B cell (primary cell): ENCODE data around the gene LIME1. TPM values are rescaled to one million over a fixed set of nuclear protein-coding genes. Genes with fewer than 3 reads are reported as not detected.

Source experiments
- ATAC-seq: fragments of 200-7000 bp; cut with Tn5 transposase; one replicate; pipeline ENCODE4 v1.10.0; 2021; ENCODE audit warnings: low read depth, mild to moderate bottlenecking, moderate number of reproducible peaks, moderate library complexity
- CTCF ChIA-PET: fragments of 350-600 bp; sonication (Branson Sonifier 250); formaldehyde crosslinking; loops from one replicate; lab custom pipeline; 2021; ENCODE audit warnings: antibody characterized with exemption, inconsistent platforms; lab: Charles Lee
- POLR2A ChIA-PET: fragments of 350-600 bp; sonication (Branson Sonifier 250); formaldehyde crosslinking; loops from one replicate; lab custom pipeline; 2021; ENCODE audit warnings: antibody characterized with exemption; lab: Charles Lee
- DNase-seq: peaks from one replicate; pipeline ENCODE4 v3.0.0; 2013
- H2AFZ ChIP-seq: 2 replicates; pipeline ENCODE4 v1.6.1; 2012; ENCODE audit warnings: mild to moderate bottlenecking, low read depth, low read length; ENCODE audit not compliant: insufficient read depth, poor library complexity, severe bottlenecking
- H3K27ac ChIP-seq, 2 donors: 1 replicate in 1 of 2; 2 replicates in 1 of 2; pipeline ENCODE4 v1.5.1; 2012 to 2013; ENCODE audit warnings: low read length in 2 of 2, mild to moderate bottlenecking in 2 of 2, moderate library complexity in 1 of 2
- H3K27me3 ChIP-seq, 4 experiments: fragments of 200-600 bp in 1 of 4; sonication (generic) in 1 of 4; replicated peaks in 1 of 4; 1 replicate in 2 of 4; 2 replicates in 2 of 4; pipeline versions ENCODE4 v1.6.1 to v1.7.0; 2013 to 2016; ENCODE audit warnings: low read length in 3 of 4, mild to moderate bottlenecking in 2 of 4, mixed read lengths in 1 of 4, moderate library complexity in 1 of 4; ENCODE audit not compliant: insufficient read depth in 4 of 4, control insufficient read depth in 3 of 4; ENCODE audit errors: control extremely low read depth in 1 of 4
- H3K36me3 ChIP-seq, 2 experiments: replicated peaks in 1 of 2; 1 replicate in 1 of 2; 2 replicates in 1 of 2; pipeline versions ENCODE4 v1.6.1 to v1.7.1; 2013; ENCODE audit warnings: low read length in 1 of 2; ENCODE audit not compliant: insufficient read depth in 2 of 2, control insufficient read depth in 1 of 2; ENCODE audit errors: control extremely low read depth in 1 of 2, extremely low read depth in 1 of 2
- H3K4me1 ChIP-seq, 2 donors: fragments of 200-600 bp in 1 of 2; sonication (generic) in 1 of 2; 1 replicate in 1 of 2; 2 replicates in 1 of 2; pipeline versions ENCODE4 v1.5.1 to v1.6.1; 2013 to 2017; ENCODE audit warnings: low read length in 2 of 2; ENCODE audit not compliant: control insufficient read depth in 2 of 2, insufficient read depth in 2 of 2
- H3K4me2 ChIP-seq: replicated peaks from 2 replicates; pipeline ENCODE3; 2012; ENCODE audit warnings: mild to moderate bottlenecking, low read depth, low read length; ENCODE audit not compliant: poor library complexity, severe bottlenecking
- H3K4me3 ChIP-seq, 5 experiments: fragments of 200-600 bp in 1 of 5; sonication (generic) in 1 of 5; 1 replicate in 3 of 5; 2 replicates in 2 of 5; pipeline versions ENCODE4 v1.5.1 to v1.7.0; 2011 to 2016; ENCODE audit warnings: low read length in 4 of 5, mild to moderate bottlenecking in 4 of 5, low read depth in 2 of 5, control low read depth in 1 of 5, moderate library complexity in 1 of 5; ENCODE audit not compliant: insufficient read depth in 1 of 5; ENCODE audit errors: control extremely low read depth in 1 of 5, extremely low read depth in 1 of 5
- H3K79me2 ChIP-seq: fragments of 200-600 bp; sonication (generic); one replicate; pipeline ENCODE4 v1.6.0; 2016; ENCODE audit warnings: low read length; ENCODE audit not compliant: control insufficient read depth, insufficient read depth
- H3K9ac ChIP-seq: fragments of 200-600 bp; sonication (generic); 2 replicates; pipeline ENCODE4 v1.6.1; 2017; ENCODE audit warnings: mild to moderate bottlenecking, low read length, moderate library complexity
- H3K9me3 ChIP-seq, 3 donors: one replicate each; pipeline versions ENCODE4 v1.6.1 to v1.7.1; 2013; ENCODE audit warnings: low read length in 2 of 3; ENCODE audit not compliant: control insufficient read depth in 2 of 3, insufficient read depth in 1 of 3; ENCODE audit errors: control extremely low read depth in 1 of 3
- H4K20me1 ChIP-seq: 2 replicates; pipeline ENCODE4 v1.6.0; 2012; ENCODE audit warnings: mild to moderate bottlenecking, low read length; ENCODE audit not compliant: insufficient read depth, control insufficient read depth, poor library complexity, severe bottlenecking
- H3K27ac Mint-ChIP-seq: one replicate; pipeline ENCODE4 v1.8.0; 2021; ENCODE audit warnings: mixed read lengths
- H3K27me3 Mint-ChIP-seq: one replicate; pipeline ENCODE4 v1.8.0; 2021; ENCODE audit warnings: mixed read lengths
- H3K4me1 Mint-ChIP-seq: one replicate; pipeline ENCODE4 v1.8.0; 2021; ENCODE audit warnings: mixed read lengths
- H3K4me3 Mint-ChIP-seq: one replicate; pipeline ENCODE4 v1.8.0; 2021; ENCODE audit warnings: mixed read lengths
- H3K9me3 Mint-ChIP-seq: one replicate; pipeline ENCODE4 v1.8.0; 2022; ENCODE audit warnings: mixed read lengths; ENCODE audit not compliant: insufficient read depth
- CTCF ChIP-seq: fragments of 200-600 bp; IDR thresholded peaks from one replicate; pipeline ENCODE4 v1.8.0; 2022; ENCODE audit warnings: antibody characterized with exemption, mild to moderate bottlenecking
- EZH2 ChIP-seq: IDR thresholded peaks from 2 replicates; pipeline ENCODE4 v1.6.1; 2012; ENCODE audit warnings: borderline replicate concordance, low read depth, mild to moderate bottlenecking, moderate library complexity, low read length; ENCODE audit not compliant: insufficient read depth, poor library complexity, severe bottlenecking
- WGBS: methylation state at CpG from one replicate; pipeline ENCODE4 v1.1.5; 2013; ENCODE audit warnings: missing lambda C conversion rate; ENCODE audit not compliant: insufficient coverage; 5-methylcytosine and 5-hydroxymethylcytosine counted together
- intact Hi-C: fragments of 100-400 bp; cut with micrococcal nuclease; formaldehyde crosslinking; loops from one replicate; pipeline ENCODE4 v1.10.0; 2022
- polyA plus RNA-seq: library from polyadenylated mRNA; depleted of rRNA; stranded (reverse); fragments of >200 nt; gene quantifications from 2 replicates; pipeline ENCODE4 v1.2.3, GENCODE V29; 2012
- total RNA-seq, 2 donors: library from RNA; stranded (reverse); fragments of 120-200 nt in 1 of 2; gene quantifications; 1 replicate in 1 of 2; 2 replicates in 1 of 2; pipeline versions ENCODE4 v1.2.3 to v1.2.4, GENCODE V29; 2013 to 2022

Gene LIME1
- total and polyA plus RNA-seq, 2 donors (not counting 1 experiment from before 2014, with no cell fraction given): 14.5 to 95.2 TPM

GRCh38 chr20:63739130-63740069 is 2.9 kb downstream of the LIME1 start, which contains the start of gene SLC2A4RG:
SLC2A4RG (plus strand) TSS chr20:63739776; CDS start chr20:63739913, 137 bp downstream.
- TF ChIP-seq CTCF (no peak), EZH2 (no peak)
- ATAC-seq (peak; percentile 71), DNase-seq (peak; percentile 79)
- H3K9me3 ChIP-seq: no peaks in the 10 kb centered on the region
- H3K27ac Mint-ChIP-seq: no peak within 1 kb of the TSS
- POLR2A ChIA-PET: interaction anchor here (0.6 to 1.8 kb wide), 4 partner anchors 10 to 207 kb away, joined by 3 to 8 read pairs (median 3); partner anchors contain the start of genes ARFRP1, TPD52L2 and ZGPAT
- no peak within 1 kb of the TSS for H3K27ac ChIP-seq
- WGBS: 2% methylated on average over 136 of the region's 136 CpGs
- no peaks in the 10 kb centered on the region for H3K27me3 Mint-ChIP-seq
- H3K4me2 ChIP-seq: peak within 1 kb of the TSS; percentile 95
- peaks cover 14% of the 10 kb centered on the region for H3K79me2 ChIP-seq
- peaks cover 29% of the 10 kb centered on the region for H4K20me1 ChIP-seq
- H2AFZ ChIP-seq: peak within 1 kb of the TSS; percentile 70
- CTCF ChIA-PET: no interaction called here
- peak within 1 kb of the TSS; percentile 23 to 64 (median 50) for H3K4me3 ChIP-seq
- H3K4me1 ChIP-seq: peaks cover 35 to 46% of the 10 kb centered on the region in 2 donors
- peak within 1 kb of the TSS; percentile 68 for H3K9ac ChIP-seq
- H3K4me1 Mint-ChIP-seq: peaks cover 18% of the 10 kb centered on the region
- peaks cover 0 to 15% of the 10 kb centered on the region in 2 experiments for H3K36me3 ChIP-seq
- no peaks in the 10 kb centered on the region for H3K27me3 ChIP-seq
- peak within 1 kb of the TSS; percentile 80 for H3K4me3 Mint-ChIP-seq
- intact Hi-C loops: loop anchor here (1.0 to 5.0 kb wide), 2 partner anchors 125 to 202 kb away; partner anchors contain the start of gene PTK6
- no peaks in the 10 kb centered on the region for H3K9me3 Mint-ChIP-seq
